ENCODE results near the gene MAGOHB. TPM values are rescaled to one million over a fixed set of nuclear protein-coding genes. Genes with fewer than 3 reads are reported as not detected.

Gene MAGOHB
- total and polyA plus RNA-seq, 8 donors = 23.6 to 45.2 (median 40.2) TPM

DNA sequence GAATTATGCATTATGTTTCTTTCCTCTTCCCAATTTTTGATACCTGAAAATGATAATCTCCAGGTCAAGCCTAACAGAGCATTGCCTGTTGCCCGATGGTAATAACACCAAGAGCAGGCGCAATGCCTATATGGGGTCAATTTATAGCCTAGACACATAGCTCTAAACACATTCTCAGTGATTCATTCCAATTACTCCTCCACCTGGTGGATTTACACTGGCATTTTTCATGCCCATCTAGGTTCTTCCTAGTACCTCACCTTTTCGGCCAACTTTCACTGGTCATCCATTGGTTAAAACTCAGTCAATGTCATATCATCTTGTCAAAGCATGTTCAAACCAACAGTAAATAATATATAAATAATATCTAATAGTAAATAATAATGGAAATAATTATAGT lies 54.6 kb downstream of the MAGOHB start:
- no peak for DNase-seq
- Histone ChIP-seq H3K27me3 (peaks cover 0 to 2% of the 10 kb centered on the region in 2 donors), H3K4me3 (no peak overlapping the region), H3K36me3 (no peaks in the 10 kb centered on the region), H3K27ac (no peak overlapping the region), H3K4me1 (no peaks in the 10 kb centered on the region), H3K9me3 (no peaks in the 10 kb centered on the region)
- no peak for ATAC-seq
- intact Hi-C loops (cut with DNase I) = loop anchor here in 1 of 2 donors (10.0 kb wide), 1 partner anchor 234 kb away; no protein-coding TSS in a partner anchor
- TF ChIP-seq, protein P1, sequence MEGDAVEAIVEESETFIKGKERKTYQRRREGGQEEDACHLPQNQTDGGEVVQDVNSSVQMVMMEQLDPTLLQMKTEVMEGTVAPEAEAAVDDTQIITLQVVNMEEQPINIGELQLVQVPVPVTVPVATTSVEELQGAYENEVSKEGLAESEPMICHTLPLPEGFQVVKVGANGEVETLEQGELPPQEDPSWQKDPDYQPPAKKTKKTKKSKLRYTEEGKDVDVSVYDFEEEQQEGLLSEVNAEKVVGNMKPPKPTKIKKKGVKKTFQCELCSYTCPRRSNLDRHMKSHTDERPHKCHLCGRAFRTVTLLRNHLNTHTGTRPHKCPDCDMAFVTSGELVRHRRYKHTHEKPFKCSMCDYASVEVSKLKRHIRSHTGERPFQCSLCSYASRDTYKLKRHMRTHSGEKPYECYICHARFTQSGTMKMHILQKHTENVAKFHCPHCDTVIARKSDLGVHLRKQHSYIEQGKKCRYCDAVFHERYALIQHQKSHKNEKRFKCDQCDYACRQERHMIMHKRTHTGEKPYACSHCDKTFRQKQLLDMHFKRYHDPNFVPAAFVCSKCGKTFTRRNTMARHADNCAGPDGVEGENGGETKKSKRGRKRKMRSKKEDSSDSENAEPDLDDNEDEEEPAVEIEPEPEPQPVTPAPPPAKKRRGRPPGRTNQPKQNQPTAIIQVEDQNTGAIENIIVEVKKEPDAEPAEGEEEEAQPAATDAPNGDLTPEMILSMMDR (IDR thresholded peaks at IDR 0.05) = no peak

GRCh38 chr12:10558301-10558700 lies 55.1 kb downstream of the MAGOHB start:
- TF ChIP-seq, protein P1 (IDR thresholded peaks at IDR 0.05) = no peak

DNA sequence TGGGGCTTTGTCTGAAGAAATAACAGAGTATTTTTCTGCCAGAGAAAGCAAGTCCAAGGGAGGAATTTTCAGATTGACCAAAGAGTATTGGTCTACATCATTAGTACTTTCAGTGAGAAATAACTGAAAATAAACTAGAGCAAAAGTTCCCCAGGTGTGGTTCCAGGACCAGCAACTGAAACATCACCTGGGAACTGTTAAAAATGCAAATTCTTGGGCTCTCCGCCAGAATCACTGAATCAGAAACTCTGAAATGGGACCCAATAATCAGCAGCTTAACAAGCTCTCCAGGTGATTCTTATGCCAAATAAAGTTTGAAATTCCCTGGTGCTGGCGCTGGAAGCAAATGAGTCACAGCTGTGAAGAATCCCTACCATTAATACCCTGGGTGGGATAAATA lies 55.6 kb downstream of the MAGOHB start:
- TF ChIP-seq, protein P1 (IDR thresholded peaks at IDR 0.05) = no peak
- intact Hi-C loops (cut with DNase I) = loop anchor here in 1 of 2 donors (10.0 kb wide), 1 partner anchor 233 kb away; no protein-coding TSS in a partner anchor
- no peak for ATAC-seq

More at GRCh38 chr12:10558301-10558700, 55.1 kb downstream of the MAGOHB start:
- H3K9me3 ChIP-seq = no peaks in the 10 kb centered on the region
- DNase-seq (no peak), ATAC-seq (no peak)
- H3K27me3 ChIP-seq = peaks cover 0 to 2% of the 10 kb centered on the region in 2 donors
- intact Hi-C loops (cut with DNase I) = loop anchor here in 1 of 2 donors (10.0 kb wide), 1 partner anchor 234 kb away; no protein-coding TSS in a partner anchor
- H3K4me3 ChIP-seq = no peak overlapping the region
- no peaks in the 10 kb centered on the region for H3K4me1 ChIP-seq
- H3K36me3 ChIP-seq = no peaks in the 10 kb centered on the region
- H3K27ac ChIP-seq = no peak overlapping the region

GRCh38 chr12:10557329-10557728 lies 56.1 kb downstream of the MAGOHB start:
- TF ChIP-seq, protein P1 (IDR thresholded peaks at IDR 0.05) = no peak
- no peaks in the 10 kb centered on the region for H3K36me3 ChIP-seq
- H3K27ac ChIP-seq = no peak overlapping the region
- ATAC-seq (no peak), DNase-seq (no peak)
- no peak overlapping the region for H3K4me3 ChIP-seq
- H3K9me3 ChIP-seq = no peaks in the 10 kb centered on the region
- intact Hi-C loops (cut with DNase I) = loop anchor here in 1 of 2 donors (10.0 kb wide), 1 partner anchor 233 kb away; no protein-coding TSS in a partner anchor
- H3K27me3 ChIP-seq = peaks cover 0 to 2% of the 10 kb centered on the region in 2 donors
- no peaks in the 10 kb centered on the region for H3K4me1 ChIP-seq

More for the DNA sequence above, 55.6 kb downstream of the MAGOHB start:
- Histone ChIP-seq H3K27ac (no peak overlapping the region), H3K9me3 (no peaks in the 10 kb centered on the region), H3K4me3 (no peak overlapping the region), H3K27me3 (peaks cover 0 to 2% of the 10 kb centered on the region in 2 donors), H3K4me1 (no peaks in the 10 kb centered on the region), H3K36me3 (no peaks in the 10 kb centered on the region)
- DNase-seq = no peak

GRCh38 chr12:10554756-10555481 lies 58.5 kb downstream of the MAGOHB start:
- Histone ChIP-seq H3K4me3 (no peak overlapping the region), H3K36me3 (no peaks in the 10 kb centered on the region), H3K4me1 (no peaks in the 10 kb centered on the region), H3K9me3 (no peaks in the 10 kb centered on the region), H3K27me3 (peaks cover 0 to 2% of the 10 kb centered on the region in 2 donors), H3K27ac (no peak overlapping the region)
- ATAC-seq (no peak), DNase-seq (no peak)
- TF ChIP-seq, protein P1 (IDR thresholded peaks at IDR 0.05) = no peak
- intact Hi-C loops (cut with DNase I) = loop anchor here in 1 of 2 donors (10.0 kb wide), 1 partner anchor 230 kb away; no protein-coding TSS in a partner anchor
